ENCODE results near the gene KLC3.
"Not testable (repeated sequence)": the region's sequence is repeated elsewhere in the genome, so short reads cannot be mapped to it uniquely, and the experiment has no call there.

KLC3 gene

GRCh38 chr19:45323671-45324081 lies 16.9 kb upstream of the KLC3 start:
- H3K4me3 ChIP-seq (ENCODE audit: control insufficient read depth, low read depth, low read length): peak overlapping the region; percentile 3
- TF ChIP-seq, protein P1, sequence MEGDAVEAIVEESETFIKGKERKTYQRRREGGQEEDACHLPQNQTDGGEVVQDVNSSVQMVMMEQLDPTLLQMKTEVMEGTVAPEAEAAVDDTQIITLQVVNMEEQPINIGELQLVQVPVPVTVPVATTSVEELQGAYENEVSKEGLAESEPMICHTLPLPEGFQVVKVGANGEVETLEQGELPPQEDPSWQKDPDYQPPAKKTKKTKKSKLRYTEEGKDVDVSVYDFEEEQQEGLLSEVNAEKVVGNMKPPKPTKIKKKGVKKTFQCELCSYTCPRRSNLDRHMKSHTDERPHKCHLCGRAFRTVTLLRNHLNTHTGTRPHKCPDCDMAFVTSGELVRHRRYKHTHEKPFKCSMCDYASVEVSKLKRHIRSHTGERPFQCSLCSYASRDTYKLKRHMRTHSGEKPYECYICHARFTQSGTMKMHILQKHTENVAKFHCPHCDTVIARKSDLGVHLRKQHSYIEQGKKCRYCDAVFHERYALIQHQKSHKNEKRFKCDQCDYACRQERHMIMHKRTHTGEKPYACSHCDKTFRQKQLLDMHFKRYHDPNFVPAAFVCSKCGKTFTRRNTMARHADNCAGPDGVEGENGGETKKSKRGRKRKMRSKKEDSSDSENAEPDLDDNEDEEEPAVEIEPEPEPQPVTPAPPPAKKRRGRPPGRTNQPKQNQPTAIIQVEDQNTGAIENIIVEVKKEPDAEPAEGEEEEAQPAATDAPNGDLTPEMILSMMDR (conservative IDR thresholded peaks at IDR 0.05; ENCODE audit: control insufficient read depth, insufficient read depth, low read depth, low read length): no peak
- DNase-seq (ENCODE audit: low read depth): no peak

- no peak overlapping the region for H3K4me3 ChIP-seq (ENCODE audit: control insufficient read depth, low read depth, low read length)
- TF ChIP-seq, protein P1 (conservative IDR thresholded peaks at IDR 0.05; ENCODE audit: control insufficient read depth, insufficient read depth, low read depth, low read length): no peak
- no peak for DNase-seq (ENCODE audit: low read depth)
These were observed 16.1 kb upstream of the KLC3 start for GRCh38 chr19:45324349-45324907.

DNA sequence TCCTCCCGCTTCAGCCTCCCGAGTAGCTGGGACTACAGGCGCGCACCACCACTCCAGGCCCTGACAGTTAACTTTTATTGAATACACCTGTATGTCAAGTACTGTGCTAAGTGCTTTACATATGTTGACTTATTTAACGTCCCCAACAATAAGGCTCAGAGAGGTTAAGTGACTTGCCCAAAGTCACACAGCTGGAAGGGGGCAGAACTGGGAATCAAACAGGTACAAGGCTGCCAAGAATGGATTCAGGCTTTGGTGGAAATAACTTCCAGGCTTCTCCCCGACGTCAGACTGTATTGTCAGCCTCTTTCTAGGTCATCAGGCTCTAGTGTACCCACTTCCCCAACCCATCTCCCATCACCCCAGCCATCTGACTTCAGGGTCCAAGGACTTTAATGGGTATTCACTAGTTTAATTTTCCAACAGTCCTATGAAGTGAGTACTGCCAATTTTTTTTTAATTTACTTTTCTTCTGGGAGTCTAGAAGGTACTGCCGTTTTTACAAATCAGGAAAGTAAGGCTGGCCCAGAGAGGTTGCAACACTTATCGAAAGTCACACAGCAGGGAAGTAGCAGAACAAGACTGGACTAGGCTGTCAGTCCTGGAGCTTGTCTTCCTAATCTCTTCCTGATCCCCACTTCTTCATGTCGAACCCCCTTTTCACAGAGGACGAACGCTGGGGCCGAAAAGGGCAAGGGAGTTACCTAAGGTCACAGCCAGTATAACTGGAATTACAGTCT lies 13.0 kb upstream of the KLC3 start:
- no peak overlapping the region for H3K4me3 ChIP-seq (ENCODE audit: control insufficient read depth, low read depth, low read length)
- TF ChIP-seq, protein P1 (conservative IDR thresholded peaks at IDR 0.05; ENCODE audit: control insufficient read depth, insufficient read depth, low read depth, low read length): no peak
- no peak for DNase-seq (ENCODE audit: low read depth)

DNA sequence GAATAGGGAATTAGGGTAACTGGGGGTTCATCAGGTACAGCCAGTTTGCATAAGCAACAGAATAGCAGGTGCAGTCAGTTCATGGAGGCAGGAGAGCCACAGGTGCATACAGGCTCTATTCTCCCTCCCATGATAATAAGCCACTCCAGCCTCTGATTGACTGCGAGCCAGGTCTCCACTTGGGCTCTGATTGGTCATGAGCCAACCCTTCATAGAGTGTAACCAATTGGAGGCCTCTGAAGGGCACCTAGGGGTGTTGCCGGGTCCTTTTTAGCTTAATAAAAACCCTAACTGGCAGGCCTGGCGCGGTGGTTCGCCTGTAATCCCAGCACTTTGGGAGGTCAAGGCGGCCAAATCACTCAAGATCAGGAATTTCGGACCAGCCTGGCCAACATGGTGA lies 9.1 kb upstream of the KLC3 start:
- DNase-seq (ENCODE audit: low read depth): no peak
- no peak overlapping the region for H3K4me3 ChIP-seq (ENCODE audit: control insufficient read depth, low read depth, low read length)
- TF ChIP-seq, protein P1 (conservative IDR thresholded peaks at IDR 0.05; ENCODE audit: control insufficient read depth, insufficient read depth, low read depth, low read length): no peak

GRCh38 chr19:45333609-45334303 lies 6.8 kb upstream of the KLC3 start:
- H3K4me3 ChIP-seq (ENCODE audit: control insufficient read depth, low read depth, low read length): no peak overlapping the region
- TF ChIP-seq, protein P1 (conservative IDR thresholded peaks at IDR 0.05; ENCODE audit: control insufficient read depth, insufficient read depth, low read depth, low read length): no peak
- DNase-seq (ENCODE audit: low read depth): no peak

DNA sequence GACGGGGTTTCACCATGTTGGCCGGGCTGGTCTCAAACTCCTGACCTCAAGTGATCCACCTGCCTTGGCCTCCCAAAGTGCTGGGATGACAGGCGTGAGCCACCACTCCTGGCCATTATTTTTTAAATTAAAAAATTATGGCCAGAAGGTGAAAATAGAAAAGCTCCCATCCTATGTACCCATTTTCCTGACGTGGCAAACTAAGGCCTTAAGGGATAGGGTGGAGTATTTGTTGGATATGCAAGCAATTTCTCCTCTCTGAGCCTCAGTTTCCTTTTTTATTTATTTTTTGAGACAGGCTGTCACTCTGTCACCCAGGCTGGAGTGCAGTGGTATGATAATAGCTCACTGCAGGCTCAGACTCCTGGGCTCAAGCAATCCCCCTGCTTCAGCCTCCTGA lies 5.7 kb upstream of the KLC3 start:
- H3K4me3 ChIP-seq (ENCODE audit: control insufficient read depth, low read depth, low read length); DNase-seq (ENCODE audit: low read depth): not testable (repeated sequence)

GRCh38 chr19:45336696-45337251 lies 3.8 kb upstream of the KLC3 start:
- TF ChIP-seq, protein P1 (conservative IDR thresholded peaks at IDR 0.05; ENCODE audit: control insufficient read depth, insufficient read depth, low read depth, low read length): no peak
- H3K4me3 ChIP-seq (ENCODE audit: control insufficient read depth, low read depth, low read length): no peak overlapping the region
- no peak for DNase-seq (ENCODE audit: low read depth)
